Left ventricle myocardium superior (tissue), 1 donor: ENCODE data around the gene PLK5. TPM values are rescaled to one million over a fixed set of nuclear protein-coding genes. Genes with fewer than 3 reads are reported as not detected.
A peak's percentile ranks its signal among the peaks of the same experiment; 100 is the strongest.
"Not testable (repeated sequence)": the region's sequence is repeated elsewhere in the genome, so short reads cannot be mapped to it uniquely, and the experiment has no call there.

Experiments
- ATAC-seq: fragments of 200-7000 bp; cut with Tn5 transposase; one replicate; pipeline ENCODE4 v1.9.1; 2020; ENCODE audit warnings: mild to moderate bottlenecking, moderate library complexity
- DNase-seq: peaks from one replicate; pipeline ENCODE4 v3.0.0-alpha.2; 2020
- intact Hi-C: fragments of 100-400 bp; cut with micrococcal nuclease; formaldehyde crosslinking; loops from one replicate; pipeline ENCODE4 v1.11.0; 2022
- total RNA-seq: library from RNA; stranded (reverse); fragmentation: NEBNext Ultra II Directional; extraction: Animal tissue kit (Norgen Biotek cat#: 25700); gene quantifications from one replicate; pipeline ENCODE4 v1.2.1, GENCODE V29; 2021
- donor health status: DM: no; HTN: yes; CAD: no; lungs with severe emphysema.

Gene PLK5
- total RNA-seq, 1 donor from 2014 or later: not detected

DNA sequence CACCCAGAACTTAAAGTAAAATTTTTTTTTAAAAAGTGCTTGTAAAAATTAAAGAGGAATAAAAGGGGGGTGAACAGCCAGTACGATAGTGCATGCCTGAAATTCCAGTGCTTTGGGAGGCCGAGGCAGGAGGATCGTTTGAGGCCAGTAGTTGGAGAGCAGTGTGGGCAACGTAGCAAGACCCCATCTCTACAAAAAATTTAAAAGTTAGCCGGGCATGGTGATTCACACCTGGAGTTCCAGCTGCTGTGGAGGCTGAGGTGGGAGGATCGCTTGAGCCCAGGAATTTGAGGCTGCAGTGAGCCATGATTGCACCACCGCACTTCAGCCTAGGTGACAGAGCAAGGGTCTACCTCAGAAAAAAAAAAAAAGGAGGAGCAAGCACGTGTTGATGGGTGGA, 18.9 kb upstream of the PLK5 start:
- intact Hi-C loops: no loop called here
- DNase-seq (no peak), ATAC-seq (no peak)

DNA sequence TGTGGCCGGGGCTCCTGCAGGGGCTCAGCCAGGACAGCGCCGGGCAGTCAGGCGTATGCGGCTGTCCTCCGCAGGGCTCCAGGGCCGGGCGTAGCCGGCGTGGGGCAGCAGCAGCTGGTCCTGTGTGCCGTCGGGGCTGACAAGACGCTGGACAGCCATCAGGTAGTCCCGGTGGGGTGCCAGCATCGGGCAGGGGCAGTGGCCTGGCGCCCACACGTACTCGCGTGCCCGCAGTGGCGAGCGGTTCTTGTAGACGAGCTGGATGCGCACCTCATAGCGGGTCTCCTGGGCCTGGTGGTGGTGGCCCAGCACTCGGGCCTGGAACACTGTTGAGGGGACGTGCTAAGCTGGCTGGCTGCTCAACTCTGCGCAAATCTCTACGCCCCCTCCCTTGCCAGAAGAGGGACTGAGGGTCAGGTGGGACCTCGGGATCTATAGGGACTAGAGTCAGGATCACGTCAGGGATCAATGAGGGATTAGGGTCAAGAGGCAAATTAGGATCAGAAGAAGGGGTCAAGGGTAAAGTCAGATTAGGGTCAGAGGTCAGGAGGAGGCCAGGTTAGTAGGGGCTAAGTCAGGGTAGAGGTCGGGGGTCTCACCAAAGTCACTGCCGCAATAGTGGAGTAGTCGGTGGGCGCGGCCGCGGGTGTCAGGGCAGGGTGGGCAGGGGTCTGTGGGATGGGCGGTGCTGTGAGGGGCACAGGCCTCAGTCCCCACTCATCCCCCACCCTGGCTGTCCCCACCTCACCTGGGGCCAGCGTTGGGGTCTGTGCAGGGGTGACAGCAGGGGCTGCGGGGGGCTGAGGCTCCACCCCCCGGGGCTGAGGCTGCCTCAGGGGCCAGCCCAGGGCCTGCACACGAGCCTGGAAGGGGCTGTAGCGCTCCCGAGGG, 17.6 kb upstream of the PLK5 start:
- no peak for DNase-seq
- intact Hi-C loops: no loop called here
- no peak for ATAC-seq

DNA sequence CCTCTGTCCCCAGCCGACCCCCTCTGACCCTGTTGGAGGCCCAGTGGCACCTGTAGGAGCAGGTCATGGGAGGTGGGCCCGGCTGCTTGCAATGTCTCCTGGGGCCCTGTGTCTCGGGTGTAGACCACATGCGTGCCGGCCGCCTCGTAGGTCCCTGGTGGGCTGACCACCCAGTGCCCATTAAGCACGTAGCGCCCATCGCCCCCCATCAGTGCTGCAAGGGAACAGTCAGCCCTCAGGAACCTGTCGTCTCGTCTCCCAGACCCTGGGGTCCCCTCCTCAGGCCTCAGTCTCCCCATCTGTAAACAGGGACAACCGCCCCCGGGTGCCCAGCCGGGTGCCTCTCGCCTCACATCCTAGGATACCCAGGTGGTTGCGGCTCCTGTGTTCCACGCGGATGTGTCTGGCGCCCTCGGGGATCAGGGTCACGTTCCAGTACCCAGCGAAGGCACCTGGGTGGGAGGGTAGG, 16.7 kb upstream of the PLK5 start:
- DNase-seq (no peak), ATAC-seq (no peak)
- intact Hi-C loops: no loop called here

DNA sequence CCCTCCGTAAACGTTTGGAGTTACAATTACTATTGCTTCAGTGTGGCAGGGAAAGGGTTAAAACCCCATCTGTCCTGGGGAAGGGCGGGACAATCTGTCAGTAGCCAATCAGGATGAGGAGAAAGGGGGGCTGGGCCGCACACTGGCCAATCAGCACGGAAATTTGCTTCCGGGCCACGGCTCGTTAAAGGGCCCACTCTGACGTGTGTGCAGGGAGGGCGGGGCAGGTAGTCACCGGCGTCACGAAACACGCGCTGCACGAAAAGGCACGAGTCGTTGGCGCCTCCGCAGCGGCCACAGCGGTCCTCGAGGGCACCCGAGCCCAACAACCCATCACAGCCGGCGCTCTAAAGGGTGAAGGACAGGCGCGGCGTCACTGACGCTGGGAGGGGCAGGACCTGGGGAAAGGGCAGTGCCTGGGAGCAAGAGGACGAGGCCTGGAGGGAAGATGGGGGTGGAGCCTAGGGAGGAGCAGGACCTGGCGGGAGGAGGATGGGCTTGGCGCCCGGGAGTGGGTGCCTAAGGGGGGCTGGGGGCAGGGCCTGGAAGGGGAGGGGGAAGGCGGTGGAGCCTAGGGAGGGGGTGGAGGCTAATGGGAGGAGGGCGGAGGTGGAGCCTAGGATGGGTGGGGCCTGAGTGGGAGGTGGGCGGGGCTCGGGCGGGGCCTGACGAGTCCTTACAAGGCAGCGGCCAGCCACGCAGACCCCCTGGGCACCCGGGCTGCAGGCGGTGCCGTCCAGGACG, 15.9 kb upstream of the PLK5 start:
- peak; percentile 94 for DNase-seq
- intact Hi-C loops: no loop called here
- ATAC-seq: peak; percentile 87

DNA sequence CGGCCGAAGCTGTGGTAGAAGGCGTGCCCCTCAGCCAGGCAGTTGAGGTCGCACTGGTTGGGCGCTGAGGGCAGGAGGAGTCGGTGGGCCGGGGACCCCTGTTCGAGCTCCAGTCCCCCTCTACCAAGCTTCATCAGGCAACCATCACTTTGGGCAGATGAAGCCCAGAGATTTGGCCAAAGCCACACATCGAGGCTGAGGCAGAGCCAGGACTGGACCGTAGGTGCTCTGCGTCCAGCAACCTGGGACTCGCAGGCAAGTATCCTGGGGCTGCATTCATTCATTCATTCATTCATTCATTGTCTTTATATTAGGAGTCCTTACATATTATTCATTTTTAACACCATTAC, 15.4 kb upstream of the PLK5 start:
- ATAC-seq: no peak
- intact Hi-C loops: no loop called here
- no peak for DNase-seq

DNA sequence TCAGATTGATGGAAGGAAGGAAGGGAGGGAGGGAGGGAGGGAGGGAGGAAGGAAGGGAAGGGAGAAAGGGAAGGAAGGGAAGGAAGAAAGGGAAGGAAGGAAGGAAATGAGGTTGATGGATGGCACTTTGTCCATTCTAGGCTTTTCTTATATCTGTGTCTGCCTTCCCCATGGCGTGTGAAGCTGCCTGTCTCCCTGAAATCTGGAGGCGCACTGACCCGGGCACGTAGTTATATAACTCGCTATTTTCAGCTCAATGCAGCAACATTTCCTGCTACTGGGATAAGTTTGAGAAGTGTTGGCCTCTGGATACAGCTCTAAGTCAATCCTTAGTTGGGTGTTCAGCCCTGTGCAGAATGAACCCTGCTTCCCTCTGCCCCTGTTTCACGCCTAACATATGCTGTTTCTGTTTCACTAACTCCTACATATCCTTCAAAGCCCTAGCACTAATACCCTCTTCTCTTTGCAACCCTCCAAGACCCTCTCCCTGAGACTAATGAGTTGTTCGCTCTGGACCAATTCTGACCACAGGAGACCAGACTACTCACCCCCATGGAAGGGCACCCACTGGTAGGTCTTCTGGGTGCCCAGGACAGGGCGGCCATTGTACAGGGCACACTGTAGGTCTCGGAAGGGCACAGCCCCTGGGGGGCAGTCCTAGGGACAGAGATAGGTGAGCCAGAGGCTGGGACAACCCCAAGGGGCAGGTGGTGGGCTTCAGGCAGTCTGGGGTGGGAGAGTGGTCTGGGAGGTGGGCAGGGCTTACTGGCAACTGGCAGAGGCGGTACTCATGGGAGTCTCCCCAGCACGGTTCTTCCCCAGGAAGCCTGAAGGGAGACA, 14.1 kb upstream of the PLK5 start:
- no peak for ATAC-seq
- DNase-seq: no peak
- intact Hi-C loops: no loop called here

DNA sequence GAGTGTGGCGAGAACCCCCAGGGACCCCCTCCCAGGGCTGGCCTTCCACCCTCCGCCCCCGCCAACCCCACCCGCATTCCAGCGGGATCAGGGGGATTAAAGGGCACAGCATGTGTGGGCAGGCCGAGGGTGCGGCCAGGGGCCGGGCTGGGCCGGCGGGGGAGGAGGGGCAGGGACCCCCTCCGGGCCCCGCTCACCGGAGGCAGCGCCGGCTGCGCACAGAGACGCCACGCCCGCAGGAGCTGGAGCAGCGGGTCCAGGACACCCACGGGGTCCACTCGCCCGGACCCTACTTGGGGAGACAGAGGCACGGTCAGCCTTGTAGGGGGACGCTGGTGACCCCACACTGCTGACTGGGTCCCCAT, 13.5 kb upstream of the PLK5 start:
- intact Hi-C loops: no loop called here
- ATAC-seq: no peak
- DNase-seq: no peak

DNA sequence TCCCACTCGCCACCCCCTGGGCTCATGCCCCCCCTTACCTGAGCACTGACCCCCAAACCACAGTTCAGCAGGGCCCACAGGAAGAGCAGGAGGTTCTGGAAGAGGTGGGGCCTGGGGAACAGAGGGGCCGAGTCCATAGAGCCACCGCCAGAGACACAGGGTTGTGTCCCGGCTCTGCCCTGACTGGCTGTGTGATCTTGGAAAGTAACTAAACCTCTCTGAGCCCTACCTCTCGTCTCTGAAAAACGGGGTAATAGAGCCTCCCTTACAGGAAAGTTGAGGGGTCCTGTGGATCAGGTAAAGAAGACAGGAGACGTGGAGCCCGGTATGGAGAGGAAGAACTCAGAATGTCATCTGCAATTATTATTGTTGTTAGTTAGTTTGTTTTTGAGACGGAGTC, 13.1 kb upstream of the PLK5 start:
- ATAC-seq (no peak), DNase-seq (no peak)
- intact Hi-C loops: no loop called here

DNA sequence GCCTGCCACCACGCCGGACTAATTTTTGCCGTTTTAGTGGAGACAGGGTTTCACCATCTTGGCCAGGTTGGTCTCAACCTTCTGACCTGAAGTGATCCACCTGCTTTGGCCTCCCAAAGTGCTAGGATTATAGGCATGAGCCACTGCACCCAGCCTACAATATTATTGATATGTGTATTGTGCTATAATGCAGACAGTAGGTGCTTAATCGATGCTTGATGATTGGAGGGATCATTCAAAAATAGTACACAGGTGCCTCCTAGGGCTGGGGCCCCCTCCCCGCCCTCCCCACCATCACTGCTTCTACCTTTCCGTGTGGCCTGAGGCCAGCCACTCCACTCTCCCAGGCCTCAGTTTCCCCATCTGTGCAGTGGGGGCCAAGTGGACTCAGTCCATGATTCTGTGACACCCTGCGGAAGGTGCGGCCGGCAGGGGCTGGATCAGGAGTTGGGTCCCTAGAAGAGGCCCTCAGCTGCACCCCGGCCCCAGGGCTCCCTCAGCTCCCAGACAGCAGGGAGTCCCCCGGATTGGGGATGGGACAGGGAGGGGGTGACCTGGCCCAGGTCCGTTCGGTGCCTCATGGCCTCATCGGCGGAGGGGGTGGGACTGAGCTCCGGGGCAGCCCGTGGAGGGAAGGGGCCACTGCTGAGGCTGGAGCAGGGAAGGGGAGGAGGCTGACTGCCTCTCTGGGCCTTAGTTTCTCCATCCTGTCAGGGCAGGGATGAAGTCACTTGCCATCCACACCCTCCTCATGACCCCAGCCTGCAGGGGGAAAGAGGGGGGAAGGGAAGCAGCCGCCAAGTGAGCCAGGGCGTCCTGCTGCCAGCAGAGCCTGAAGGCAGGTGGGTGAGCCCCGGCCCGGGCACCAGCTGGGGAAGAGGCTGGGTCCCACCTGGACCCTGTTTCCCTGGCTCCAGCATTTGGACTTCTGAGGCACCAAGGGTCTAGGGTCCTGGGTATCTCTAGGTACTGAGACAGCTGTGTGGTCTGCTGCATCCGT, 12.3 kb upstream of the PLK5 start:
- intact Hi-C loops: no loop called here
- ATAC-seq: no peak
- no peak for DNase-seq

DNA sequence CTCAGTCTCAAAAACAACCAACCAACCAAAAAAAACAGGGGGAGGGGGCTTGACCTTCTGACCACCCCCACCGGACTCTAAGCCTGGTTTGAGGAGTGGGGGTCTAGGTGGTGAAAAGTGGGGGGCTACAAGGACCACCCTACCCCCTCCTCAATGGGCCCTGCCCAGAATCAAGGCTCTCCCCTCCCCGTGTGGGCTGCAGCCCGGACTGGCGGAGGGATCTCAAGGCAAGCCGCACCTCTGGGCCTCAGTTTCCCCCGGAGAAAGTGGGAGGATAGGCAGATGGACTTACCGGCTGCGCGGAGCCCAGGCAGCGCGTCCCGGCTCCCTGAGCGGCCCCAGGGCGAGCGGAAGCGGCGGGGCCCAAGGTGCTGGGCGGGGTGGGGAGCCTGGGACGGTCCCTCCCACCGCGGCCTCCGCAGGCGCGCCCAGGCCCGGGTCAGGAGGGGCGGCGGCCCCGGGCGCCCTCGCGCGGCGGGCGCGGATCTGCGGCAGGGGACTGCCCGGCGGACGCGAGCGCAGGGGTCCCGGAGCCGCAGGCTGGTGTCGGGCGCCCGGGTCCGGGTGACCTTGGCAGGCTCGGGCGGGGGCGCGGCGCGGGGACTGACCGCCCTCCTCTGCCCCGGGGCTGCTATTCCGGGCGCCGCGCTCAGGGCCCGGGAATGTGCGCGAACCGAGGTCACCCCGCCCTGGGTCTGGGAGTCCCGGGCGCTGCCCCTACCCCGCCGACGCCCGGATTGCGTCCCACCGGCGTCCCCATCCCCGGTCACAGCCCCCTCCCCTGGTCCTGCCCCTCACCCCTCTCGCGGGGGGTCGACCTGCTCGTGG, 11.0 kb upstream of the PLK5 start, which contains the start of gene ADAMTSL5:
ADAMTSL5 (minus strand) TSS at position 349 of the 828 bp plus-strand sequence. CDS start 2,076 bp downstream, outside the sequence.
- DNase-seq: peak; percentile 86
- intact Hi-C loops: no loop called here

DNA sequence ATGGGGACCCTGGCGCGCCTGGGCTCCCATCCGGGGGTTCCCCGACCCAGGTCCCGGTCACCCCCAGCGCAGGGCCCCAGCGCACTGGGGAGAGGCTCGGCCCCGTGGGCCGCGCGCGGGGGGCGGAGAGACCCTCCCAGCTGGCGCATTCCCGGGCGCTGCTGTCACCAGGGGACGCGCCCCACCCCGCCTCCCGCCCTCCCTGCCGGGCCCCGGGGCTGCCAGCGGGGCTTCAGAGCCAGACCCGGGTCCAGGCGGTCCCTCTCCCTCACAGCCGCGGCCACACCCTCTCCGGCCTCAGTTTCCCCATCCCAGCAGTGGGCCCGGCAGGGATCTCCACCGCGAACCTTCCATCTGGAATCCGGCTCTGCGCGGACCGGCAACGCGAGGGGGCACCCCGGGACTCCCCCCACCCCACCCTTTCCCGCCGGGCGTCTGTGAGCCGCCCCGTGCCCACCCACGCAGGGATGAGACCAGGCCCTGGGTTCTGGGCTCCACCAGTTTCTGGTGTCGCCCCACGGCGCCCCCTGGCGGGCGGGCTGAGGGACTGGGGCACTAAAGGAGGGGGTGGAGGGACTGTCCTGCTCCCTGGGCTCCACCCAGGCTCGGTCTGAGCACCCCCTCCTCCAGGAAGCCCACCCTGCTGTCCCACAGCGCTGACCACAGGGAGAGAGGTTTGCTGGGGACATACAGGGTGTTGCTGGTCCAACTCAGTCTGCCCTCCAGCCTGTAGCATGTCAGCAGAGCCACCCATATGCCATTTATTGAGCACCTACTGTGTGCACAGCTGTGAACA, 10.2 kb upstream of the PLK5 start:
- peak; percentile 74 for DNase-seq
- ATAC-seq: peak; percentile 63
- intact Hi-C loops: no loop called here

More for the DNA sequence above, 11.0 kb upstream of the PLK5 start, which contains the start of gene ADAMTSL5:
- ATAC-seq: peak; percentile 76

DNA sequence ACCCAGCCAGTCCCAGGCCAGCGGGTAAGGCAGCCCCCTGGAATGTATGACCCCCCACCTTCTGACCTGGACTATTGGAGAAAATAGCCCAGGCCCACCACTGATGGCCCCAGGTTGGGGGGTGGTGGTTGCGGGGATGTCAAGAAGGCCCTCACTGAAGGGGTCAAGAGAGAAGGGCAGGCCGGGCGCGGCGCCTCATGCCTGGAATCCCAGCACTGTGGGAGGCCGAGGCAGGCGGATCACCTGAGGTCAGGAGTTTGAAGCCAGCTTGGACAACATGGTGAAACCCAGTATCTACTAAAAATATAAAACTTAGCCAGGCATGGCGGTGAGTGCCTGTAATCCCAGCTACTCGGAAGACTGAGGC, 9.6 kb upstream of the PLK5 start:
- ATAC-seq: no peak
- intact Hi-C loops: no loop called here
- no peak for DNase-seq

DNA sequence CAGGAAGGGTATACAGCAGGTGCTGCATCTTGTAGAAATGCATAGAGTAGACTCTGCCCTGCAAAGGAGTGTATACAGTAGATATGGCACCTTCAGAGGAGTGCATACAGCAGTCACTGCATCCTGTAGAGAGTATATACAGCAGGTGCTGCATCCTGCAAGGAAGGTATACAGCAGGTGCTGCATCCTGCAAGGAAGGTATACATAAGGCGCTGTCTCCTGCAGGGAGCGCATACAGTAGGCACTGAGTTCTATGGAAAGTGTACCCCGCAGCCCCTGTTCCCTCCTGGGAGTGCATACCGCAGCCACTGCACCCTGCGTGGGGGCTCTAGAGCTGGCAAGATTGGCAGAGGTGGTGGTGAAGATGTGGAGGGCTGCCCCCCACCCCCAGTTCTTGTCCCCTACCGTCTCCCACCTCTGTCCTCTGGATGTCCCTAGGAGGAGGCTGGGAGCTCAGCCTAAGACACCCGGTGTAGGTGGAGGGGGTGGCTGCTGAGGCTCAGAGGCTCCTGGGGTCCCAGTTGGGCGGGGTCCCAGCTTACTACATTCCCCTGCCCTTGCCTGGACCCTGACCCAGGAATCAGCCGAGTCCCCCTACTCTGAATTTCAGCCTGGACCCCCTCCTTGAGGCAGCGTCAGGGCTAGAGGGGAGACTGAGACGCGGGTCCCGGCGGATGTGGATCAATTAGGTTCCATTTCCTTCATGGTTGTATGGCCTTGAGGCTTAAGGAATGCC, 8.7 kb upstream of the PLK5 start:
- no peak for ATAC-seq
- DNase-seq: no peak
- intact Hi-C loops: no loop called here

DNA sequence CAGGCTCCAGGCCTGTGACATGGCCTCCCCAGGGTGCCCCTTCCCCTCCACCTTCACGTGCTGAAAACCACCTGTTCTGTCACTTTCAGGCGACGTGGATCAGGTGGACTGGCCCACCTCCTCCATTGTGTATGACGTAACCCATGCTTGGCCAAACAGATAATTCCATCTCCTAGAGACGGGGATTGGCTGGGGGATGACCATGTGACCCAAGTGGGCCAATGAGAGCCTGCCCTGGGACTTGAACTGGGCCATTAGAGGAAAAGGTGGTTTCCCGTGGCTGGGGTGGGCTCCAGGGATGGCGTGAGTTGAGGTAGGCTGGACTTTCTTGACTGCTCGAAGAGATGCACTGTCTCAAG, 7.5 kb upstream of the PLK5 start:
- intact Hi-C loops: no loop called here
- ATAC-seq (no peak), DNase-seq (no peak)

DNA sequence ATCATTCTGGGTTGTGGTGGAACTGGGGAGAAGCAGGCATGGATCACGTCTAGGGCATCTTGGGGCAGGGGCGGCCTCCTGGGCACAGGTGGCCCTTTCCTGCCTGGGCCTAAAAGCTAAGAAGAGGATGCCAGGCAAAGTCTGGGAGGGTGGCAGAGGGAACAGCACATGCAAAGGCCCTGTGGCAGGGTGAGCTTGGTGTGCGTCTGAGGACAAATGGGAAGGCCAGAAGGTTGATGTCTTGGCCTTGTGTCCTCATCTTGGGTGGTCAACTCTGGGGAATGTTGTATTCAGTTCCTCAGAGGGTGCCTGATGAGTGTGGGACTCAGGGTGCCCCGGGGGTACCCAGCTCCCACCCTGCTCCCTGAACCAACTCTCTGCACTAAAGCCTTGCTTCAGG, 5.4 kb upstream of the PLK5 start:
- ATAC-seq (no peak), DNase-seq (no peak)
- intact Hi-C loops: no loop called here

DNA sequence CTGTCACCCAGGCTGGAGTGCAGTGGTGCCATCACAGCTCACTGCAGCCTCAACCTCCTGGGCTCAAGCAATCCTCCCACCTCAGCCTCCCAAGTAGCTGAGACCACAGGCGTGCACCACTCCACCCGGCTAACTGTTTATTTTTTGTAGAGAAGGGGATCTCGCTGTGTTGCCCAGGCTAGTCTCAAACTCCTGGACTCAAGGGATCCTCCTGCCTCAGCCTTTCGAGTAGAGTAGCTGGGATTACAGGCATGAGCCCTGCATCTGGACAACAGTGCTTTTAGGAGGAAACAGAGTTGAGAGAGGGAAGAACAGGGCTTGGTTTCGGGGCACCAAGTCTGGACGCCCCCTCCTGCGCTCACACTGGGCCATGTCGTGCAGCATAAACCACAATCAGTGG, 4.1 kb upstream of the PLK5 start:
- DNase-seq, intact Hi-C loops, ATAC-seq: not testable (repeated sequence)
